ENCODE results near the gene HNRNPL.

The HNRNPL gene

DNA sequence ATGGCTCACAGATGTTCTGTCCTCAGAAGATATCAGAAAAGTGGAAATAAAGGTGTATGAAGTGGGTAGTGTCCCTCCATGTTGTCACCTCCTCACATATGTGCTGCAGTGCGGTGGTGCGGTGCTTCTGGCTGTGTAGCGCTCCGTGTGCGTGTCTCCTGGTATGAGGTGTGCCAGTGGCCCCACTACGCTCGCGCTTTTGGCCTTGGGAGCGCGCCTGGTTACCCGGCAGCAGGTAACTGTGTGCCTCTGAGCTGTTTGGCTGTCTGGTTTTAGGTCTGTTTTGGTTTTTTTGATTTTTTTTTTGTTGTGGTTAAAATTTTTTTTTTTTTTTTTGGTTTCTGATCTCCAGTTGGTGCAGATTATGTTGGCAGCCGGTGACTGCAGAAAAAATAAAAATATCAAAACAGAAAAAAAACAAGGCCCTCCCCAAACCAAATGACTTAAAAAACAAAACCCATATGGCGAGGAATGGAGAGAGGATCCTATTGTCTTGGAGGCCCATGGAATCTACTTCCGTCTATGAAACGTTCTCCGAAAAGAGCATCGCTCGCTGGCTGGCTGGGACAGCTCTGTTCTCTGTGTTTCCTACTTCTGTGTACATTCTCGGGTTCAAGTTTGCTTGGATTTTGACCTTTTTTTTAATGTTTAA lies 7.9 kb downstream of the HNRNPL start:
- Histone ChIP-seq H3K4me2 (ENCODE audit: insufficient read depth, low read length) (no peak overlapping the region), H3K4me3 (ENCODE audit: low read depth in 1 of 2, low read length in 2 of 2) (no peak overlapping the region), H3K9ac (ENCODE audit: low read depth, low read length) (no peak overlapping the region), H2AFZ (ENCODE audit: low read depth, low read length) (no peak overlapping the region), H3K27me3 (ENCODE audit: insufficient read depth, low read length, poor library complexity) (no peaks in the 10 kb centered on the region), H3K27ac (ENCODE audit: low read length) (no peak overlapping the region), H3K79me2 (ENCODE audit: insufficient read depth, low read length) (peaks cover 71% of the 10 kb centered on the region), H3K36me3 (ENCODE audit: insufficient read depth, low read length) (peaks cover 100% of the 10 kb centered on the region), H3K9me3 (ENCODE audit: insufficient read depth, low read length, severe bottlenecking) (no peaks in the 10 kb centered on the region), H4K20me1 (ENCODE audit: insufficient read depth, low read length) (peaks cover 95% of the 10 kb centered on the region), H3K4me1 (ENCODE audit: insufficient read depth, low read length) (peaks cover 30% of the 10 kb centered on the region)
- TF ChIP-seq, protein P1, sequence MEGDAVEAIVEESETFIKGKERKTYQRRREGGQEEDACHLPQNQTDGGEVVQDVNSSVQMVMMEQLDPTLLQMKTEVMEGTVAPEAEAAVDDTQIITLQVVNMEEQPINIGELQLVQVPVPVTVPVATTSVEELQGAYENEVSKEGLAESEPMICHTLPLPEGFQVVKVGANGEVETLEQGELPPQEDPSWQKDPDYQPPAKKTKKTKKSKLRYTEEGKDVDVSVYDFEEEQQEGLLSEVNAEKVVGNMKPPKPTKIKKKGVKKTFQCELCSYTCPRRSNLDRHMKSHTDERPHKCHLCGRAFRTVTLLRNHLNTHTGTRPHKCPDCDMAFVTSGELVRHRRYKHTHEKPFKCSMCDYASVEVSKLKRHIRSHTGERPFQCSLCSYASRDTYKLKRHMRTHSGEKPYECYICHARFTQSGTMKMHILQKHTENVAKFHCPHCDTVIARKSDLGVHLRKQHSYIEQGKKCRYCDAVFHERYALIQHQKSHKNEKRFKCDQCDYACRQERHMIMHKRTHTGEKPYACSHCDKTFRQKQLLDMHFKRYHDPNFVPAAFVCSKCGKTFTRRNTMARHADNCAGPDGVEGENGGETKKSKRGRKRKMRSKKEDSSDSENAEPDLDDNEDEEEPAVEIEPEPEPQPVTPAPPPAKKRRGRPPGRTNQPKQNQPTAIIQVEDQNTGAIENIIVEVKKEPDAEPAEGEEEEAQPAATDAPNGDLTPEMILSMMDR (IDR thresholded peaks at IDR 0.05; ENCODE audit: borderline replicate concordance, extremely low read depth, low read length, poor library complexity, severe bottlenecking): no peak
- TF ChIP-seq EZH2 (IDR thresholded peaks at IDR 0.05; ENCODE audit: borderline replicate concordance, low read depth, low read length, severe bottlenecking): no peak
- DNase-seq: no peak
- peak; percentile 21; the same call in 1 of the 3 replicates for ATAC-seq (ENCODE audit: insufficient read depth, low read depth)

DNA sequence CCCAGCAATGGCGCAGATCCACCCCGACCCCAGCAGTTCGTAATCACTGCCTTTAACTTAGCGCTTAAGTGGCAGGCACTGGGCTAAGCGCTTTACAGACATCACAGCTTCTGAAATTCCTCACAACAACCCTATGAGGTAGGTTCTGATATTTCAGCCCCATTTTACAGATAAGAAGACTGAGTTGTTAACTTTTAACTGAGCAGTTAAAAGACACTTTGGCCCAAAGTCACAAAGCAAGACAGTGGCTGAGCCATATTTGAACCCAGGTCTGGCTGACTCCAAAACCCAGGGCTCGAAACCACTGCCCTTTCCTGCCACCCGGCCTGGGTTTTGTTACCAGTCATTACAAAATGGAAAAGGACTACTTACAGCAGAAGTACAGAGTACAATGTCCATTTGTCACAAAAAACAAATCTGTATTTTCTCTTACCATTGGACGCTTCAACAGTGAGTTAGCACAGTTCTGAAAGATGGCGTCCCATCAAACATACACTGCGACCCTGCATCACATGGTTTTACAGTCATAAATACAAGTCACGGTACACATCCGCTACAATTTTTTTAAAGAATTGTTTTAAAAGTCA lies 8.5 kb downstream of the HNRNPL start:
- ATAC-seq (ENCODE audit: insufficient read depth, low read depth): no peak
- H4K20me1 ChIP-seq (ENCODE audit: insufficient read depth, low read length): peaks cover 94% of the 10 kb centered on the region
- no peak overlapping the region for H3K4me3 ChIP-seq (ENCODE audit: low read depth in 1 of 2, low read length in 2 of 2)
- DNase-seq: no peak
- H3K79me2 ChIP-seq (ENCODE audit: insufficient read depth, low read length): peaks cover 65% of the 10 kb centered on the region
- TF ChIP-seq EZH2 (IDR thresholded peaks at IDR 0.05; ENCODE audit: borderline replicate concordance, low read depth, low read length, severe bottlenecking): no peak
- TF ChIP-seq, protein P1 (IDR thresholded peaks at IDR 0.05; ENCODE audit: borderline replicate concordance, extremely low read depth, low read length, poor library complexity, severe bottlenecking): no peak
- H3K9me3 ChIP-seq (ENCODE audit: insufficient read depth, low read length, severe bottlenecking): no peaks in the 10 kb centered on the region
- H3K27ac ChIP-seq (ENCODE audit: low read length): no peak overlapping the region
- peaks cover 26% of the 10 kb centered on the region for H3K4me1 ChIP-seq (ENCODE audit: insufficient read depth, low read length)
- H3K9ac ChIP-seq (ENCODE audit: low read depth, low read length): no peak overlapping the region
- H3K4me2 ChIP-seq (ENCODE audit: insufficient read depth, low read length): no peak overlapping the region
- H3K27me3 ChIP-seq (ENCODE audit: insufficient read depth, low read length, poor library complexity): no peaks in the 10 kb centered on the region
- peaks cover 98% of the 10 kb centered on the region for H3K36me3 ChIP-seq (ENCODE audit: insufficient read depth, low read length)
- no peak overlapping the region for H2AFZ ChIP-seq (ENCODE audit: low read depth, low read length)

DNA sequence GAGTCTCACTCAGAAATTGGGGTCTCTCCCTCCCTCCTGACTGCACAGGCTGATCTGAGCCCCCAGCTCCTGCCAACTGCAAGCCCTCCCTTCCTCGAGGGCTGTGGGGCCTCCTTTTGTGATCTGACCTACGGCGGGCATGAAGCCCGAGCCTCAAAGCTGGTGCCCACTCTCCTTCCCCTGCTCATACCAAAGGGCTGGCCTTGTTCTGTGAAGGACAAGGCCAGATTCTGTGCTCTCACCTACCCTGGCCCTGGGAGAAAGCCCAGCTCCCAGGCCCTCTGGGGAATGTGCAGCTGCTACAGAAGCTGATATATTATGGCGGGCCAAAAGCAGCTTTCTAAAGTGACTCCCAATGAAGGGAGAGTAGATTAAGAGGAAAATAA lies 9.2 kb downstream of the HNRNPL start:
- H4K20me1 ChIP-seq (ENCODE audit: insufficient read depth, low read length): peaks cover 87% of the 10 kb centered on the region
- peaks cover 58% of the 10 kb centered on the region for H3K79me2 ChIP-seq (ENCODE audit: insufficient read depth, low read length)
- no peak overlapping the region for H3K27ac ChIP-seq (ENCODE audit: low read length)

More for the DNA sequence above, 9.2 kb downstream of the HNRNPL start:
- peaks cover 19% of the 10 kb centered on the region for H3K4me1 ChIP-seq (ENCODE audit: insufficient read depth, low read length)
- H3K4me3 ChIP-seq (ENCODE audit: low read depth in 1 of 2, low read length in 2 of 2): no peak overlapping the region
- peaks cover 98% of the 10 kb centered on the region for H3K36me3 ChIP-seq (ENCODE audit: insufficient read depth, low read length)
- no peak overlapping the region for H2AFZ ChIP-seq (ENCODE audit: low read depth, low read length)
- no peak overlapping the region for H3K4me2 ChIP-seq (ENCODE audit: insufficient read depth, low read length)
- DNase-seq (no peak), ATAC-seq (ENCODE audit: insufficient read depth, low read depth) (no peak)
- no peak for TF ChIP-seq EZH2 (IDR thresholded peaks at IDR 0.05; ENCODE audit: borderline replicate concordance, low read depth, low read length, severe bottlenecking)
- TF ChIP-seq, protein P1 (IDR thresholded peaks at IDR 0.05; ENCODE audit: borderline replicate concordance, extremely low read depth, low read length, poor library complexity, severe bottlenecking): no peak
- no peaks in the 10 kb centered on the region for H3K27me3 ChIP-seq (ENCODE audit: insufficient read depth, low read length, poor library complexity)
- H3K9me3 ChIP-seq (ENCODE audit: insufficient read depth, low read length, severe bottlenecking): no peaks in the 10 kb centered on the region
- no peak overlapping the region for H3K9ac ChIP-seq (ENCODE audit: low read depth, low read length)

Data from DND-41 (cell line).